Prostate gland (tissue), 2 donors: ENCODE measurements around the gene SRGAP3.

Experiments
- CTCF ChIP-seq, 4 experiments: fragments of 200-600 bp in 2 of 4; fragments of 450-650 bp in 2 of 4; sonication (generic) in 2 of 4; IDR thresholded peaks; 1 replicate in 3 of 4; 2 replicates in 1 of 4; pipeline ENCODE4 v1.5.1; 2016 to 2019; ENCODE audit warnings: antibody characterized with exemption in 4 of 4, mild to moderate bottlenecking in 2 of 4, moderate library complexity in 2 of 4
- POLR2A ChIP-seq: fragments of 450-650 bp; IDR thresholded peaks from one replicate; pipeline ENCODE4 v1.6.1; 2016; ENCODE audit warnings: antibody characterized with exemption, mild to moderate bottlenecking

GRCh38 chr3:9188583-9188982, 60.9 kb downstream of the SRGAP3 start:
- no peak for TF ChIP-seq CTCF (IDR thresholded peaks at IDR 0.05)
- TF ChIP-seq POLR2A, result no peak
